ENCODE results near the gene FLT3. TPM values are rescaled to one million over a fixed set of nuclear protein-coding genes. Genes with fewer than 3 reads are reported as not detected.
"Not testable (repeated sequence)": the region's sequence is repeated elsewhere in the genome, so short reads cannot be mapped to it uniquely, and the experiment has no call there.

The FLT3 gene
- total and polyA plus RNA-seq, 11 donors, result 0.09 to 0.48 (median 0.21) TPM; not detected in 2

- Histone ChIP-seq H3K4me1 (no peaks in the 10 kb centered on the region), H3K27me3 (peaks cover 0 to 38% (median 0%) of the 10 kb centered on the region in 9 donors), H3K36me3 (no peaks in the 10 kb centered on the region), H3K4me3 (no peak overlapping the region), H3K27ac (no peak overlapping the region), H3K9me3 (no peaks in the 10 kb centered on the region)
- intact Hi-C loops (cut with DNase I), result no loop called here
- no peak for DNase-seq
- no peak for ATAC-seq
- no peak for TF ChIP-seq POLR2A (IDR thresholded peaks at IDR 0.05)
- TF ChIP-seq CTCF (IDR thresholded peaks at IDR 0.05), result no peak
These were observed 87.5 kb downstream of the FLT3 start for GRCh38 chr13:28012896-28013295.

- intact Hi-C loops (cut with DNase I), result no loop called here
- 86 to 91% (median 88%) methylated on average over 4 of the region's 4 CpGs for WGBS, 4 donors
These were observed 88.0 kb downstream of the FLT3 start for GRCh38 chr13:28012383-28012782.

GRCh38 chr13:28010046-28010445, 90.3 kb downstream of the FLT3 start:
- Histone ChIP-seq H3K4me3 (no peak overlapping the region), H3K27ac (no peak overlapping the region), H3K9me3 (no peaks in the 10 kb centered on the region), H3K27me3 (peaks cover 0 to 40% (median 0%) of the 10 kb centered on the region in 9 donors), H3K36me3 (no peaks in the 10 kb centered on the region), H3K4me1 (no peaks in the 10 kb centered on the region)
- intact Hi-C loops (cut with DNase I), result no loop called here
- no peak for DNase-seq
- no peak for ATAC-seq
- WGBS, 4 donors, result 73 to 75% (median 74%) methylated on average over 5 of the region's 5 CpGs
- TF ChIP-seq CTCF (IDR thresholded peaks at IDR 0.05) (no peak), POLR2A (IDR thresholded peaks at IDR 0.05) (no peak)

More at GRCh38 chr13:28012383-28012782, 88.0 kb downstream of the FLT3 start:
- H3K36me3 ChIP-seq, result no peaks in the 10 kb centered on the region
- H3K27me3 ChIP-seq, result peaks cover 0 to 40% (median 0%) of the 10 kb centered on the region in 9 donors
- no peak overlapping the region for H3K27ac ChIP-seq
- ATAC-seq (no peak), DNase-seq (no peak)
- H3K4me1 ChIP-seq, result no peaks in the 10 kb centered on the region
- H3K9me3 ChIP-seq, result no peaks in the 10 kb centered on the region
- TF ChIP-seq CTCF (IDR thresholded peaks at IDR 0.05) (no peak), POLR2A (IDR thresholded peaks at IDR 0.05) (no peak)
- H3K4me3 ChIP-seq, result no peak overlapping the region

- 92 to 96% (median 93%) methylated on average over 13 of the region's 13 CpGs for WGBS, 4 donors
- H3K27ac ChIP-seq; H3K4me3 ChIP-seq; DNase-seq; intact Hi-C loops (cut with DNase I); H3K4me1 ChIP-seq; ATAC-seq; H3K9me3 ChIP-seq; H3K36me3 ChIP-seq: not testable (repeated sequence)
- peaks cover 0 to 18% (median 0%) of the 10 kb centered on the region in 9 donors for H3K27me3 ChIP-seq
These were observed 95.4 kb downstream of the FLT3 start for GRCh38 chr13:28005016-28005415.

Measured in heart left ventricle (tissue), 16 donors.